BLaER1 (cell line): ENCODE measurements around the gene FOXF2.

Experiments
- H3K27ac ChIP-seq: shearing (Covaris generic); formaldehyde crosslinking; 2 replicates; pipeline ENCODE4 v1.8.1; 2022
- H3K27me3 ChIP-seq: shearing (Covaris generic); formaldehyde crosslinking; 2 replicates; pipeline ENCODE4 v1.8.1; 2022
- H3K36me3 ChIP-seq: shearing (Covaris generic); formaldehyde crosslinking; 2 replicates; pipeline ENCODE4 v1.8.1; 2022
- H3K4me1 ChIP-seq: shearing (Covaris generic); formaldehyde crosslinking; 2 replicates; pipeline ENCODE4 v1.8.1; 2022
- H3K4me2 ChIP-seq: shearing (Covaris generic); formaldehyde crosslinking; 2 replicates; pipeline ENCODE4 v1.8.1; 2022
- H3K4me3 ChIP-seq: shearing (Covaris generic); formaldehyde crosslinking; 2 replicates; pipeline ENCODE4 v1.8.1; 2022
- H3K9ac ChIP-seq: shearing (Covaris generic); formaldehyde crosslinking; 2 replicates; pipeline ENCODE4 v1.8.1; 2022
- H3K9me3 ChIP-seq: shearing (Covaris generic); formaldehyde crosslinking; 2 replicates; pipeline ENCODE4 v1.8.1; 2022
- H4K20me1 ChIP-seq: shearing (Covaris generic); formaldehyde crosslinking; 2 replicates; pipeline ENCODE4 v1.8.1; 2022
- Cebpa-rat ChIP-seq: shearing (Covaris generic); IDR thresholded peaks from 2 replicates; pipeline ENCODE4 v1.8.1; 2022

FOXF2 gene

DNA sequence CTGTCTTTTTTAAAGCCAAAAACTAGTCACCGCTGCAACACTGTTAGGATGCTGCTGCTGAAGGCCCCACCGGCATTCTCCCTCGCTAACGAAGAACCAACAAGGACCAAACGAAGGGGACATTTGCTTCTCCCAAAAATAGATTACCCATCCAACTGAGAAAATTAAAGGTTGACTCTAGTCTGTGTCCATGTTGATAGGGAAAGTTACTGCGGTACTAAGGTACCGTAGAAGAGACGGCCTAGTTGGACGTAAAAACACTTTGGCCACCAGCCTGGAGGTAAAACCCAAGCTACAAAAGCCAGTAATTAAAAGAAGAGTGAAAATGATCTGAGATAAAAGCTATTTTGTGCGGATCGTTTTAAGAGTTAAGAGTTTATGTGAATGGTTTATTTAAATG, 11.8 kb upstream of the FOXF2 start:
- Histone ChIP-seq H3K9me3 (peaks cover 19% of the 10 kb centered on the region), H3K4me2 (no peak overlapping the region), H3K4me3 (no peak overlapping the region), H3K36me3 (no peaks in the 10 kb centered on the region), H4K20me1 (peaks cover 58% of the 10 kb centered on the region), H3K9ac (no peak overlapping the region), H3K27ac (no peak overlapping the region), H3K4me1 (peaks cover 11% of the 10 kb centered on the region), H3K27me3 (peaks cover 86% of the 10 kb centered on the region)
- TF ChIP-seq Cebpa-rat: no peak

DNA sequence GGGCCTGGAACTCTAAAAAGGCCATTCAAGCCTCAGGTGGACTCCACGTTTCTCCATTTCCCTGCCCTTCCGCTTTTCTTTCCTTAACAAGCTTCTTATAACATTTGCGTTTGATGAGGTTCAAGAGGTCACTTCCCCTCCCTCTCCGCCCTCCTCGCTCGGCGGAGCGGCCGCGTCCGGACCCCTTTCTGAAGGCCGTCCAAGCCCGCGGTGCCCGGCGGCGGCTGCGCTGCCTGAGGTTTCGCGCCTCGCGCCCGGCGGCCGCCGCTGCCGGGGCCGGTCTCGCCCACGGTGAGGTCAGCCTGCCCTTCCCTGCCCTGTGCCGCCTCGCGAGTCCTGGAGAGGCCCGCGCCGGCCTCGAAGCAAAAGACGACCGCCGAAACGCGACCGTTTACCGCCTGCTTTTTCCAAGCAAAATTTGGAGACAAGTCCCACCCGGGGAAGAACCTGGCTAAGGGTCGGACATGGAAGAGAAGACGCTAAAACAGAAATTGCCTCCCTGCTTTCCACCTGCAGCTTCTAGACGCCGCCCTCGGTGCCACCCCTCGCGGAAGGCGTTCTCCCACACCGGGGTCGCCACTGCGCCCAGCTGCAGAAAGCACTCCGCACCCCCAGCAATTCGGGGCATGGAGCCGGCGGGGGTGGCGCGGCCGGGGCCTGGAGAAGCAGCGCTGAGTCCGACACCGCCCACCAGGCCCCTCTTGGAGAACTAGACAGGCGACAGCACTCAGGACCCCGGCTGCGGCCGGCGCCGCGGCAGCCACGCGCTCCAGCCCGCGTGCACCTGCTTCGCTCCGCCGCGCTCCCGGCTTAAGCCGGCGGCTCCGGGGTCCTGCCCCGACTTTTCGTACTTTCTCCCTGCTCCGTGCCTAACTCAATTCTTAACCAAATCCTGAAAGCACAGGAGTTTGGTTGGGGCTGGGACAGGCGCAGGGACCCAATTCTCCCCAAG, 11.0 kb upstream of the FOXF2 start:
- H3K4me1 ChIP-seq: peaks cover 12% of the 10 kb centered on the region
- H3K4me2 ChIP-seq: no peak overlapping the region

DNA sequence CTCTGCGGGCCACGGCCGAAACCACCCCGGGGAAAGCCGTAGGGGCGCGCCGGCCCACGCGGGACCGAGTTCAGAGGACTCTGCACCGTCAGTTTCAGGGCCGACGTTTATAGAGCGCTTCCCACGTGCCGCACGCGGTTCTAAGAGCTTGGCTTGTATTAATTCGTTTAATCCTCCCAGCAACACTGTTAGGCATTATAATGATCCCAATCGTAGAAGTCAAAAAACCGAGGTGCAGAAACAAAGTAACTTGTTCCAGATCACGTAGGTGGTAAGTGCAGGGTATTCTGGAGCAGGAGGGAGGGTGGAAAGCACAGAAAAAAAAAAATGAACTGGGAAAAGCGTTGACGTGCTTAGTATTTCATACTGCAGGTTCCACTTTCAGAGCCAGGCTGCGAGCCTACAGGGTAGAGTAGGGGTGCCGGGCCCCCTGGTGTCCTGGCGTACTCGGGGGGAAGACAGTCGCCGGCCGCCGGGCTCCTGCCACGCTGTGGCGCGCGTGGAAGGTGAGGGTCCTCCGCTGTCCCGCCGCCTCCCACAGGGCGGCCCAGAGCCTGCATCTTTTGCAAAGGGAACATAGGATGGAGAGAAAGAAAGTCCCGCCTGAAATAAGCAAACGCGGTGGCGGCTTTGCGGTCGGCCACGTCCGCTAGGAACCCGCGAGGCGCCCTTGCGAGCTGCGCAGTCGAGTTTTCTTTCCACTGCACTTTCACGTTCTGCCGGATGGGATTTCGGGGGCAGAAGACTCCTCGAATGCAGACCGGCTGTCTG, 10.2 kb upstream of the FOXF2 start:
- Histone ChIP-seq H3K27me3 (peaks cover 98% of the 10 kb centered on the region), H4K20me1 (peaks cover 75% of the 10 kb centered on the region)
- TF ChIP-seq Cebpa-rat: no peak

More for the DNA sequence above, 11.0 kb upstream of the FOXF2 start:
- H4K20me1 ChIP-seq: peaks cover 66% of the 10 kb centered on the region
- H3K36me3 ChIP-seq: no peaks in the 10 kb centered on the region
- no peak overlapping the region for H3K9ac ChIP-seq
- H3K9me3 ChIP-seq: peaks cover 13% of the 10 kb centered on the region
- no peak overlapping the region for H3K4me3 ChIP-seq
- TF ChIP-seq Cebpa-rat: no peak
- H3K27me3 ChIP-seq: peaks cover 94% of the 10 kb centered on the region
- no peak overlapping the region for H3K27ac ChIP-seq

DNA sequence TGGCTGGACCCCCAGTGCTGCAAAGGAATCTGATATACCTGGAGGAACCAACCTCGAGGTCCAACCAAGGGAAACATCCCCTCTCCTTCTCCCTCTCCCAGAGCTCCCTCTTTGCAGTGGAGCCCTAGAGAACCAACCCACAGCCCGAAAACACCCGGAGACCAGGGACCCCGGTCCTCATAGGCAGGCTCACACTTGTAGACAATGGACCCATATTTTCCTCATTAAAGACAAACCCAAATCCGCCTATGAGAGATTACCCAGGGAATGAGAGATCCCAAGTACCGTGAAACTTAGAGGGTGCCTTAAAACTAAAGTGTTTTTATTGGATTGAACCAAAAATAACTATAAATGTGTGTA, 9.6 kb upstream of the FOXF2 start:
- Histone ChIP-seq H3K4me3 (no peak overlapping the region), H3K4me1 (peaks cover 12% of the 10 kb centered on the region), H3K9ac (no peak overlapping the region), H3K9me3 (peaks cover 22% of the 10 kb centered on the region), H3K27me3 (peaks cover 98% of the 10 kb centered on the region), H4K20me1 (peaks cover 81% of the 10 kb centered on the region), H3K27ac (no peak overlapping the region), H3K4me2 (no peak overlapping the region), H3K36me3 (no peaks in the 10 kb centered on the region)
- no peak for TF ChIP-seq Cebpa-rat

More for the DNA sequence above, 10.2 kb upstream of the FOXF2 start:
- Histone ChIP-seq H3K36me3 (no peaks in the 10 kb centered on the region), H3K4me3 (no peak overlapping the region), H3K4me1 (peaks cover 12% of the 10 kb centered on the region), H3K9ac (no peak overlapping the region), H3K9me3 (peaks cover 19% of the 10 kb centered on the region), H3K4me2 (no peak overlapping the region), H3K27ac (no peak overlapping the region)

DNA sequence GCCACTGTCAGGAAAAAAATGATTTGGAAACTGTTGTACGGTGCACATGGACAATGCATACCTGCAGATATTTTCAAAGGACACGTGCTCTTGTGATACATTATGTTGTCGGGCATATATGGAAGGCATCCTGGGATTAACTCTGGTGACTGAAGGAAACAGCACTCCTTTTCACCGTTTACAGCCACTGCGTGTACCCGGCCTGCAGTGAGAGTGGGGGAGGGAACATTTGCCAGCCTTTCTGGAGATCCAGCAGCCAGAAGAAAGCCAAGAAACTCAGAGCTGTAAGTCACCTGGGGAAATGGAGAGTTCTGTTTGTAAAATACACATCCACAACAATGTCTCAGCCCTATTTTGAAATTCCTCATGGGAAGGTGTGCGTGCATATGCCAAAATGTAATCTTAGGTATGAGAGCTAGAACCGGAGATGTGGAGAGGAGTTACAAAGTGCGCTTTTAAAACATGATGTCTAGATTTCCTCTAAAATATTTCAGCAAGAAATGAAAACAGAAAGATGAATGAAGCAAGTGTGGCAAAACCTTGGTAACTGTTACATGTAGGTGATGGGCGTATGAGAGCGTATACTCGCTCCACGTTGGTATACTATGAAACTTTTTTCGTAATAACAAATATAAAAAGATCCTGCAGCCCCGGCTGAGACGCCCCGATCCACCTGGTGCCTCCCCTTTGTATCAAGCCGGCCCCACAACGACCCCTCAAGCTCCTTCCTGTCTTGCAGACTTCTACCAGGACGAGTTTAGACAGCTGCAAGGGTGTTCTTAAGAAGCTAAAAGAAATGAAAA, 8.6 kb upstream of the FOXF2 start:
- TF ChIP-seq Cebpa-rat: no peak

DNA sequence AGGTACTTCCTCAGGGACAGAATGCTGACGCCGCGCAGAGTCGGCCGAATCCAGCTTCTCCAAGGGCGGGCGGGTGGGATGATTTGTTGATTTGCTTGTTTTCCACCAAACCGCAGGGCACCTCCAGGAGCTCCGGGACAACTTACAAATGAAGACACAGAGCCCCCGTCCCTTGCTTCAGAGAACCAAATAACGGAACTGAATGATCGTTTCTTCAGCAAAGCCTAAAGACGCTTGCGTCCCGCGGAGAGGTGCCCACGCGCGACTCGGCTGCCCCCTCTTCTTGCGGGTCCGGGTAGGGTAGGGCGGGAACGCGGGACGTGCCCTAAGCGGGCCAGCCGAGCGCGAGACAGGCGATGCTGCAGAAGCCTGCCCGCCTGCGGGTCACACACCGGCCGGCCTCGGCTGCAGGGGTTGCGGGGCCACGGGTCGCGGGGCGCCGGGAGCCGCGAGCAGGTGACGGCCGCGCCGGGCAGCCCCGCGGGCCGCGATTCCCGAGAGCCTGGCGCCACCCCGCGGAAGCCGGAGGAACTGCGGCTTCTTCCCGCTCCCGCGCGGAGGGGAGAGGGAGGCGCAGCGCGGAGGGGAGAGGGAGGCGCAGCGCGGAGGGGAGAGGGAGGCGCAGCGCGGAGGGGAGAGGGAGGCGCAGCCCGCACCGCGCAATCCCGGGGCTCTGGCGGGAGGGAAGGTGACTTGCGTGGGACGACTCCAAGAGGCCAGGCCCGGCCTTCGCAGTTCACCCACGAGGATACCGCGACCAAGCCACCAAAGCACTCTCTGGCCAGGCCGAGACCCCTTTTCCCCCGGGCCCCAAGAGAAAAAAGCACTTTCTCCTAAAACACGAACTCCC, 7.7 kb upstream of the FOXF2 start:
- Histone ChIP-seq H3K9me3 (peaks cover 22% of the 10 kb centered on the region), H4K20me1 (peaks cover 98% of the 10 kb centered on the region), H3K36me3 (no peaks in the 10 kb centered on the region), H3K4me2 (peak overlapping the region; percentile 78), H3K4me1 (peaks cover 12% of the 10 kb centered on the region), H3K9ac (no peak overlapping the region), H3K4me3 (peak overlapping the region; percentile 54), H3K27me3 (peaks cover 100% of the 10 kb centered on the region), H3K27ac (no peak overlapping the region)
- no peak for TF ChIP-seq Cebpa-rat

More for the DNA sequence above, 8.6 kb upstream of the FOXF2 start:
- Histone ChIP-seq H3K9me3 (peaks cover 22% of the 10 kb centered on the region), H3K4me2 (no peak overlapping the region), H3K4me1 (peaks cover 12% of the 10 kb centered on the region), H3K27me3 (peaks cover 100% of the 10 kb centered on the region), H3K36me3 (no peaks in the 10 kb centered on the region), H4K20me1 (peaks cover 91% of the 10 kb centered on the region), H3K9ac (no peak overlapping the region), H3K27ac (no peak overlapping the region), H3K4me3 (no peak overlapping the region)

DNA sequence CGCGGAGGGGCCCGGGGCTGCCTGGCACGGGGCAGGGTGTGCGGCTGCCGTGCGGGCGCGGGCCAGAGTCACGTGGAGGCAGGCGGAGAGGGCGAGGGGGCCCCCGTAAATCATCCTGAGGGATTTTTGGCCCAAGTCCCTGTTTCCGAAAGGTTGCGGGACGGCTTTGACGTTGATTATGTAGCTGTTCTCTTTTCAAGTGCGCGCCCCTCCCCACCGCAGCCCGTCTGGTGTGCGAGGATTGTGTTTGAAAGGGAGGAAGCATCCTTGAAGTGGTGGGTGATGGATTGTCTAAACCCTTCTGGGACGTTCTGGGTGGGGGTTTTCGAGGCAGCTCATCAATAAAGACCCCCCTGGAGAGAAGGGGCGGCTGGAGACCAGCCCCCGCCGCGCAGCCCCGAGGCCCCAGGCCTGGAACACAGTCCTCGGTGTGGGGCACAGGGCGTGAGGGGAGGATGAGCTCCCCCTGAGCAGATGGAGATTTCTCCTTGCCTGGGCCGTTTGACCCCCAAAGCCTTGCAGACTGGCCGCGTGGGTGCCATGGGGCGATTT, 7.0 kb upstream of the FOXF2 start:
- H3K4me2 ChIP-seq: peak overlapping the region; percentile 78
- peaks cover 98% of the 10 kb centered on the region for H4K20me1 ChIP-seq

DNA sequence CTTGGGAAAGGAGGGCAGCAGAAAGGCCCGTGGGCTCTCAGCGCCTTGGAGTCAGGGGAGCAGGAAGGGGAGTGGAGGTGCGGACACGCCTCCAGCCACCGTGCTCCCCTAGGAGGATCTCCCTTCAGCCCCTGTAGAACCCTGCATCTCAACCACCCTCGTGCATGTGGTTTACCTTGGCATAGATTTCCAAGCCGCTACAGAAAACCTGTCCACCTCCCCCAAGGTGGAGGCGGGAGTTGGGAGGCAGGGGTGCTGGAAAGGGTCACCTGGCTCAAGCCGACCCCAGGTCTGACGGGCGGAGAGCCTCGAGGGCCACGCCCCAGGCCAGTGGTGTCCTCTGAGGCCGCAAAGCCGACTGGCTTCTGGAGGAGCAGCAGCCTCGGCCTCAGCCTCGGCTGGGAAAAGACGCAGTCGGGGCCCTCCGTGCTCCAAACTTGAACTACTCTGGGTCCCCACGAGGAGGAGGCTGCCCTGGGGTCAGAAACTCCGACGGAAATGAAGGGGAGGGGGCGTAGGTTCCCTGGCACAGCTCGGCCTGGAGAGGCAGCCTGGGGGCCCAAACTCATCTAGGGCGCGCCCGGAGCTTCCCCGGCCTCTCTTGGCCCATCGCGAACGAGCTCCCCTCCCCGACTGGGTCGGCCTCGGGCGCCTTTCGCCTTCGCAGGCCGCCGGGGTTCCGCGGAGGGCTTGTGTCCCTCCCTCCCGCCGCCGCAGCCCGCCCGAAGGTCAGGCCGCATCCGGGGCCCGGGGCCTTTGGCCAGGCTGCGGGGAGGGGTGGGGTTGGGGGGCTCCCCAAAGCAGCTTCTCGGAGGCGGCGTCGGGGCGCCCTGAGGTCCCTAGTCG, 6.3 kb upstream of the FOXF2 start:
- H3K36me3 ChIP-seq: no peaks in the 10 kb centered on the region
- peaks cover 97% of the 10 kb centered on the region for H4K20me1 ChIP-seq
- peaks cover 22% of the 10 kb centered on the region for H3K9me3 ChIP-seq
- H3K4me2 ChIP-seq: no peak overlapping the region
- H3K27me3 ChIP-seq: peaks cover 100% of the 10 kb centered on the region
- H3K4me3 ChIP-seq: peak overlapping the region; percentile 54
- H3K4me1 ChIP-seq: peaks cover 13% of the 10 kb centered on the region
- no peak for TF ChIP-seq Cebpa-rat
- H3K9ac ChIP-seq: no peak overlapping the region
- H3K27ac ChIP-seq: no peak overlapping the region

More for the DNA sequence above, 7.0 kb upstream of the FOXF2 start:
- Histone ChIP-seq H3K4me3 (peak overlapping the region; percentile 54), H3K9me3 (peaks cover 22% of the 10 kb centered on the region), H3K9ac (no peak overlapping the region), H3K36me3 (no peaks in the 10 kb centered on the region), H3K27ac (no peak overlapping the region), H3K4me1 (peaks cover 12% of the 10 kb centered on the region), H3K27me3 (peaks cover 100% of the 10 kb centered on the region)
- no peak for TF ChIP-seq Cebpa-rat
